Neural crest cell (in vitro differentiated cells): Measurements from ENCODE around the gene PCSK7. TPM values are rescaled to one million over a fixed set of nuclear protein-coding genes. Genes with fewer than 3 reads are reported as not detected.

Source experiments
- DNase-seq: peaks from one replicate; pipeline ENCODE4 v3.0.0; 2021; ENCODE audit warnings: low read depth, mixed read lengths, low spot score
- H3K27ac Mint-ChIP-seq: one replicate; pipeline ENCODE4 v1.8.0; 2021; ENCODE audit warnings: mild to moderate bottlenecking, mixed read lengths; ENCODE audit not compliant: unreplicated experiment
- H3K27me3 Mint-ChIP-seq: 2 replicates; pipeline ENCODE4 v1.8.0; 2021; ENCODE audit warnings: low read depth, mild to moderate bottlenecking, mixed read lengths
- H3K36me3 Mint-ChIP-seq: 2 replicates; pipeline ENCODE4 v1.8.0; 2021; ENCODE audit warnings: low read depth, mild to moderate bottlenecking, mixed read lengths
- H3K4me1 Mint-ChIP-seq: 2 replicates; pipeline ENCODE4 v1.8.0; 2021; ENCODE audit warnings: mixed read lengths
- H3K4me3 Mint-ChIP-seq: one replicate; pipeline ENCODE4 v1.8.0; 2021; ENCODE audit warnings: mild to moderate bottlenecking, mixed read lengths
- H3K9me3 Mint-ChIP-seq: 2 replicates; pipeline ENCODE4 v1.8.0; 2021; ENCODE audit warnings: mixed read lengths
- total RNA-seq: library from RNA; stranded (reverse); gene quantifications from 2 replicates; pipeline ENCODE4 v1.2.1, GENCODE V29; 2021
- TF ChIP-seq, protein P1 (sequence below): fragments of 200-600 bp; sonication (generic); conservative IDR thresholded peaks from 2 replicates; pipeline ENCODE4 v1.5.0; 2021; ENCODE audit warnings: antibody characterized with exemption, mild to moderate bottlenecking

The PCSK7 gene
- total RNA-seq, 1 donor from 2014 or later, result 49.7 TPM

DNA sequence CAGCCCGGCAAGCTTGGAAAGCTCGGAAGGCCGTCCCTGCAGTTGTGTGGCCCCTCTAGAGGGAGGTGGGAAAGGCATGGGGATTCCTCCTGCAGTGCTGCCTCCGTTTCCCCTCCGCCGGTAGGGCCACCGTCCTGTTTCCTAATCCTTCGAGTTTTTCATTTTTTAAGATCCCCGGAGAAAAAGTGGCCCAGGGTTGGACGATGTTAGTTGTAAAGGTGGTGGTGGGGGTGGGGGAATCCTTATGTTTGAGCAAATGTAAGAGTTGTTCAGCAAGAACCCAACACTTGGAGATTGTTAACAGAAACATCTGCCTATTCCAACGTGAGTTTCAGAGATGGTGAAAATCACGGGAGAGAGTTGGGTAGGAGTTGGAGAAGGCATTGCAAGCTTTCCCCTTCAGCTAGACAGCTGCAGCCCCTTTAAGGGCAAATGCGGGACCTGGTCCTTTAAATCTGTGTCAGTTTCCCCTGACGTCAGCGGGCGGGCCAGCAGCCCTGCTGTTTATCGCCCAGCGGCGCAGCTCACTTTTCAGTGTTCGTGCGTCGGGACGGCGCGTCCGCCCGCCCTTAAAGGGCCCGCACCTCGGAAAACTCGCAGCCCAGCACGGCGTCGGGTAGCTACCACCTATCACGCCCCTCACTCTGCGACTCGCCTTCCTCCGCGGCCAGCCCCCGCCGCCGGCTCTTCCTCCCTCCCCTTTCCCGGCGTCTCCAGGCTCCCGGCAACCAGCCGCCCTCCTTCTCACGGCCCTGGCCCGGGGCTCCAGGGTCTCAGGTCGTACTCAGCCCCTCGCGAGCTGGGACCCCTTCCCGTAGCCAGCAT lies 53.5 kb downstream of the PCSK7 start, which contains the start of gene SIDT2:
Gene SIDT2 (plus strand): TSS at position 534 of the 825 bp plus-strand sequence. CDS start 521 bp downstream, outside the sequence.
- Mint-ChIP-seq H3K27me3 (no peaks in the 10 kb centered on the region), H3K9me3 (no peaks in the 10 kb centered on the region), H3K4me1 (peaks cover 56% of the 10 kb centered on the region), H3K4me3 (peak within 1 kb of the TSS; percentile 96), H3K27ac (peak within 1 kb of the TSS; percentile 95), H3K36me3 (peaks cover 2% of the 10 kb centered on the region)
- TF ChIP-seq, protein P1, sequence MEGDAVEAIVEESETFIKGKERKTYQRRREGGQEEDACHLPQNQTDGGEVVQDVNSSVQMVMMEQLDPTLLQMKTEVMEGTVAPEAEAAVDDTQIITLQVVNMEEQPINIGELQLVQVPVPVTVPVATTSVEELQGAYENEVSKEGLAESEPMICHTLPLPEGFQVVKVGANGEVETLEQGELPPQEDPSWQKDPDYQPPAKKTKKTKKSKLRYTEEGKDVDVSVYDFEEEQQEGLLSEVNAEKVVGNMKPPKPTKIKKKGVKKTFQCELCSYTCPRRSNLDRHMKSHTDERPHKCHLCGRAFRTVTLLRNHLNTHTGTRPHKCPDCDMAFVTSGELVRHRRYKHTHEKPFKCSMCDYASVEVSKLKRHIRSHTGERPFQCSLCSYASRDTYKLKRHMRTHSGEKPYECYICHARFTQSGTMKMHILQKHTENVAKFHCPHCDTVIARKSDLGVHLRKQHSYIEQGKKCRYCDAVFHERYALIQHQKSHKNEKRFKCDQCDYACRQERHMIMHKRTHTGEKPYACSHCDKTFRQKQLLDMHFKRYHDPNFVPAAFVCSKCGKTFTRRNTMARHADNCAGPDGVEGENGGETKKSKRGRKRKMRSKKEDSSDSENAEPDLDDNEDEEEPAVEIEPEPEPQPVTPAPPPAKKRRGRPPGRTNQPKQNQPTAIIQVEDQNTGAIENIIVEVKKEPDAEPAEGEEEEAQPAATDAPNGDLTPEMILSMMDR, result no peak
- peak; percentile 88 for DNase-seq

DNA sequence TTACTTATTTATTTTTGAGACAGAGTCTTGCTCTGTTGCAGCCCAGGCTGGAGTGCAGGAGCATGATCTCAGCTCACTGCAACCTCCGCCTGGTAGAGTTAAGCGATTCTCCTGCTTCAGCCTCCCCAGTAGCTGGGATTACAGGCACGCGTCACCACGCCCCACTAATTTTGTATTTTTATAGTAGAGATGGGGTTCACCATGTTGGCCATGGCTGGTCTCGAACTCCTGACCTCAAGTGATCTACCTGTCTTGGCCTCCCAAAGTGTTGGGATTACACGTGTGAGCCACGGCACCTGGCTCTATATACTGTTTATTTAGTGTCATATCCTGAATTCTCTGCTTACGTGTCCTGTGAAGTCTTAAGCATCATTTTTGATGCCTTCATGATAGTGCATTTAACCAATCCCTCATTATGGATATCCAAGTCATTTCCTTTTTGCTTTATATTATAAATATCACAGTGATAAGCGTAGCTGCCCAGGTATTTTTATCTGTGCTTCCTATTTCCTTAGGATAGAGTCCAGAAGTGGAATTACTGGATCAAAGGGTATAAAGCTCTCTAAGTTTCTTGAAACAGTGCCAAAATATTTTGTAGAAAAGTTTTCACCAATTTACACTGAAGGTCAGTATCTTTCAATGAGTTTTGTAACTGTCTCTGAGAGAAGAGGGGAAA lies 54.2 kb downstream of the PCSK7 start:
- TF ChIP-seq, protein P1, result no peak
- H3K36me3 Mint-ChIP-seq, result peaks cover 2% of the 10 kb centered on the region
- no peaks in the 10 kb centered on the region for H3K9me3 Mint-ChIP-seq
- peaks cover 64% of the 10 kb centered on the region for H3K4me1 Mint-ChIP-seq
- H3K4me3 Mint-ChIP-seq, result peak overlapping the region; percentile 96
- DNase-seq, result no peak
- no peaks in the 10 kb centered on the region for H3K27me3 Mint-ChIP-seq
- H3K27ac Mint-ChIP-seq, result peak overlapping the region; percentile 95

DNA sequence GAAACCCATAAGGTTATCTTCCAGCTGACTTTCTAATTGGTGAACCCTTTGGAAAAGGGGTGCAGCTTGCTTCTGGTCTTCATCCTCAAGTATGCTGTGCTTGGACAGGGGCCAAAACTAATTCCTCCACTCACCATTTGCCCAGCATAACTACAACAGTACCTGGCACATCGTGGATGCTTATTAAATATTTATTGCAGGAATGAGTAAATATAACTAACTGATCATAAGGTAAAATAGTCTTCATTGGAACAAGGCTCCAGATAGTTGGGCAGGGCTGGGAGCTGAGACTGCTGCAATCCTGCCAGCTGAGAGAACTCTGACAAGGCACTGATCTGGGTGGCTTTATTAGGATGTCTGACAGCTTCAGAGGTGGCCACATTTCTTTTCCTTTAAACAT lies 55.7 kb downstream of the PCSK7 start:
- no peaks in the 10 kb centered on the region for H3K9me3 Mint-ChIP-seq
- no peak overlapping the region for H3K27ac Mint-ChIP-seq
- no peak for DNase-seq
- H3K4me3 Mint-ChIP-seq, result peak overlapping the region; percentile 34
- peaks cover 2% of the 10 kb centered on the region for H3K36me3 Mint-ChIP-seq
- H3K27me3 Mint-ChIP-seq, result no peaks in the 10 kb centered on the region
- TF ChIP-seq, protein P1, result no peak
- H3K4me1 Mint-ChIP-seq, result peaks cover 77% of the 10 kb centered on the region

DNA sequence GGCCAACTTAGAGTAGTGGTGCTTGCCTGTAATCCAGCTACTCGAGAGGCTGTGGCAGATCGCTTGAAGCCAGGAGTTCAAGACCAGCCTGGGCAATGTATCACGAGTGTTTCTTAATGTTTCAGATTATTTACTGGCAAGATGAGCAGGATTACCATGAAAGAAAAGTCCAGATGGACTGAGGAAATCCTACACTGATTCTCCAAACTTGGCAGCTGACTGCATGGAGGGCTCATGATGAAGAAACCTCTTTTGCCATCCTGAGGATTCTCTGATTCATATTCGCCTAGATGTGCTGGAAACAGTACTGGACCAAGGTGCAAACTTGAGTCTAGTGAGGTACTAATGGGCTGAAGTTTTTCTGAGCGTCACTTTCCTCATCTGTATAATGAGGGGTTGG lies 56.1 kb downstream of the PCSK7 start:
- TF ChIP-seq, protein P1, result no peak
- Mint-ChIP-seq H3K9me3 (no peaks in the 10 kb centered on the region), H3K36me3 (peaks cover 2% of the 10 kb centered on the region), H3K4me3 (peak overlapping the region; percentile 64), H3K27ac (peak overlapping the region; percentile 96), H3K4me1 (peaks cover 76% of the 10 kb centered on the region), H3K27me3 (no peaks in the 10 kb centered on the region)
- DNase-seq, result no peak

DNA sequence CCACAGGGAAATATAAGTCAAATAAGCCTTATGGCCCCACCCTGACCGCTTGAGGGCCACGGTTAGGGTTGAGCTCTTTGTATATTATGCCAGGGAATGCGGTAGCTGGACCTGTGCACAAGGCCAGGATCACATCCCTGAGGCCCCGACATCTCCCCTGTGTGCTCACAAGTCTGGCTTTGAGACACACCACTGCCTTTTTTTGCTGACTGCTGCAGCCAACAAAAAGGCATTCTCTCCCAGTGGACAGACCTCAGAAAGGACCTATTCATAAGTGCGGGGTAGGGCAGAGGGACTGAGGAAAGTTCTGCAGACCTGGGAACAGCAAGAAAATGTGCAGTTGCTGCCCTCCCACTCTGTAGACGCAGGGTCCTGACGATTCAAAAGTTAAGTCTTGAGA lies 56.8 kb downstream of the PCSK7 start:
- peak overlapping the region; percentile 64 for H3K4me3 Mint-ChIP-seq
- peaks cover 2% of the 10 kb centered on the region for H3K36me3 Mint-ChIP-seq
- H3K27ac Mint-ChIP-seq, result peak overlapping the region; percentile 96
- no peaks in the 10 kb centered on the region for H3K9me3 Mint-ChIP-seq
- H3K4me1 Mint-ChIP-seq, result peaks cover 71% of the 10 kb centered on the region
- DNase-seq, result no peak
- TF ChIP-seq, protein P1, result no peak
- H3K27me3 Mint-ChIP-seq, result no peaks in the 10 kb centered on the region
